Fibroblast of skin of scalp (primary cell): ENCODE data around the gene ZNF384. TPM values are rescaled to one million over a fixed set of nuclear protein-coding genes. Genes with fewer than 3 reads are reported as not detected.
A peak's percentile ranks its signal among the peaks of the same experiment; 100 is the strongest.
"Not testable (repeated sequence)": the region's sequence is repeated elsewhere in the genome, so short reads cannot be mapped to it uniquely, and the experiment has no call there.

Experiments
- DNase-seq: peaks from one replicate; pipeline ENCODE4 v3.0.0-alpha.2; 2013
- polyA plus RNA-seq, 2 experiments: library from polyadenylated mRNA; unstranded; fragments of 120-200 nt; gene quantifications; one replicate each; pipeline ENCODE4 v1.2.1, GENCODE V29; 2013; ENCODE audit not compliant: insufficient read length in 2 of 2

ZNF384 gene
- 39.0 TPM for polyA plus RNA-seq (2013, experiment 1 of 2; ENCODE audit: insufficient read length)
- 39.3 TPM for polyA plus RNA-seq (2013, experiment 2 of 2; ENCODE audit: insufficient read length)

DNA sequence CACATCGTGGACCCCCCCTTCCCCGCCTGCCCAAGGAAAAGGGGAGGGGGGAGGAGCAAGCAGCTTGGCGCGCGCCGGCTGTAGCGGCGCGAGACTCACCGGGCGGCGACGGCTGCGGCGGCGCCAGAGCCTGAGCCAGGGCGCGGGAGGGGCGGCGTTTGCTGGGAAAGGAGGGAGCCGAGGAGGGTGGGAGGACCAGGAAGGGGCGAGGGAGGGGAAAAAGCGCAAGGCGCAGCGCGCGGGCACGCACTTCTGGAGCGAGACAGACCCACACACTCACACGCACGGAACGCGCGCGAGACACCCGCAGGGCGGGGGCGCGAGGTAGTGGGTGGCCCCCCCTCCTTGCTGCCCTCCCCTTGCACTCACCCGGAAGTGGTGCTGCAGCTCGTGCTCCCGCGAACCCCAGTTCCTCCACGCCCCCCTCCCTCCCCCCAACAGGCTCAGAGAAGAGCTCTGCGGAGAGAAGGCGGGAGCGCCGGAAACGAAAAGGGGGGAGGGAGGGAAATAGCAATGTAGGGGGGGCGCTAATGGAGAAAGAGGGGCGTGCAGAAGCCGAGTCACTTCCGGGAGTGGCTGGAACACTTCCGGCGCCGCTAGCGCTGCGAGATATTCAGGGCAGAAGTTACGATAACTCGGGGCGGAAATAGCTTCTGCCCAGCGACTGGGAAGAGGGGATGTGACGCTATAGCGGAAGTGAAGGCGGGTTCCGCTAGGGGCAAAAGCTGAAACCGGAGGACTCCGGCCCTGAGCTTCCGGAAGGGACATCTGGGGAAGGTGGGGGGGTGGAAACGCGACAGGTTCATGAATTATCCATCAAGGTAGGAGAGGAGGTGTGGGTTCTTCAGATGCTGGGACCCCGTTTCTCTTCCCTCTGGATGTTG is at the start of gene ZNF384:
TSS of gene ZNF384 (minus strand) at position 377 of the 884 bp plus-strand sequence. CDS start 9,855 bp downstream, outside the sequence.
- DNase-seq = peak; percentile 100

DNA sequence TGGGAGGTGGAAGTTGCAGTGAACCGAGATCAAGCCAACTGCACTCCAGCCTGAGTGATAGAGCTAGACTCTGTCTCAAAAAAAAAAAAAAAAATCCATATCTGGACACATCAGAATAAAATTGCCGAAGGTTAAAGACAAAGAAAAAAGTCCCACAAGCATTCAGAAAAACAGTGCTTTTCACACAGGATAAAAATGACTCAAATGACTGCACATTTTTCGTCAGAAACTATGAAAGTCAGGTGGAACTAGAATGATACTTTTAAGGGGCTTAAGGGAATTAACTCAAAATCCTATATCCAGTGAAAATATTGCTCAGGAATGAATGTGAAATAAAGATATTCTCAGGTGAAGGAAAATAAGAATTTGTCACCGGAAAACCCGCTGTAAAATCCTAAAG is 47.6 kb upstream of the ZNF384 start:
- DNase-seq = no peak

DNA sequence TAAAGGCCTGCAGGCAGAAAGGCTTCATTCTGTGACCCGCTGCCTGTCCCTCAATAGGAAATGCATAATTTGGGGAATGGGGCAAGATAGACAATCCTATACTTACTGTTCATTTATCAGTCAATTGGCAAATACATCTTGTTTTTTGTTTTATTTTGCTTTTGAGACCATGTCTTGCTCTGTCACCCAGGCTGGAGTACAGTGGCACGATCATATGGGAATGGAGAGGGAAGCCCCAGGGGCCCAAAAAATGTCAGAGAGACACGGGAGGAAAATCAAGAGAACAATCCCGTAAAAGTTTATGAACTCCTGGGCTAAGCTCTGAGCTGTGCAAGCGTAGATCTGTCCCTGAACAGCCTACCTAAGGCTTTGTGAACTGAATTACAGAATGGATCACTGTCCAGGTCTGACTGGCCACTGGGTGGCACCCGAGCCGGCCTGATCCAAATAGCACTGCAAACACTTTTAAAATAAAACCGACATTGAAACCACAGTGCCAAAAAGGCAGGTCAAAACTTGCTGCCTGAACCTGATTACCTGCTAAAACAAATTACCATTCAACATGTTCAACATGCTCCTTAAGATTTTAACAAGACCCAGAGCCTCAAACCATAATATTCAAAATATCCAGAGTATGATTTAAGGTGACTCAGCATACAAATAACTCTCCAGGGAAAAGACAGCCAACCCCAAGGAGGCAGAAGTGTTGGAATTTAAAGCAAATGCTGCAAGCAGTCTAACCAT is 46.4 kb upstream of the ZNF384 start:
- DNase-seq = peak; percentile 81

DNA sequence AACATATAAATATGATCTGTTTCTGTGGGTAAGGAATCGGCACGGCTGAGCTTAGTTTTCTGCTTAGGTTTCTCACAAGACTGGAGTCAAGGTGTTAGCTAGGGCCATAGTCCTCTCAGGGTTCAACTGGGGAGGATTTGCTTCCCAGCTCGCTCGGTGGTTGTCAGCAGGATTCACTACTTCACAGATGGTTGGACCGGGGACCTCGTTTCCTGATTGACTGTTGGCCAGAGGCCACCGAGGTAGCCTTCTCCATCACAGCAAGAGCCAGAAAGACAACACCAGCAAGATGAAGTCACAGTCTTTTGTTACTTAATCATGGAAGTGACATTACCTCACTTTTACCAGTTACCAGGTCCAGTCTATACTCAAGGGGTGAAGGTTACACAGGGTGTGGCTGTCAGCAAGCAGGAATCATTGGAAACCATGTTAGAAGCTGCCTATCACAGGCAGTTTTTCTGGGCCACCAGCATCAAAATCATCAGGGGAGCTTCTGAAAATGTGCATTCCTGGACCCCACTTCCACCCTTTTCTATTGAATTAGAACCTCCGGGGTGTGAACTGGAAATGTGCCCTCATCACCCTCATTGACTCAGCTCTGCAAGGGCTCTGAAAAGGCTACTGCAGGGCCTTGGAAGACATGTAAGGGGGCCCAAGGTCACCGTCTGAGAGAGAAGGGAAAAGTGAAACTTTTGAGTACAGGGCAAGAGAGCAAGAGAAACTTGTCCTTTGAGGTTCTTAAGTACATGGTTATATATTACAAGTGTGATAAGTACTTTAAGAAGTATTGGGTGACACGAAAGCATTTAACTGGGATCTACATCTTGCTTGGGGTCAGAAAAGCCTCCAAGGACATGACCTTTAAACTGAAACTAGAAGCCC is 45.6 kb upstream of the ZNF384 start:
- DNase-seq = no peak

DNA sequence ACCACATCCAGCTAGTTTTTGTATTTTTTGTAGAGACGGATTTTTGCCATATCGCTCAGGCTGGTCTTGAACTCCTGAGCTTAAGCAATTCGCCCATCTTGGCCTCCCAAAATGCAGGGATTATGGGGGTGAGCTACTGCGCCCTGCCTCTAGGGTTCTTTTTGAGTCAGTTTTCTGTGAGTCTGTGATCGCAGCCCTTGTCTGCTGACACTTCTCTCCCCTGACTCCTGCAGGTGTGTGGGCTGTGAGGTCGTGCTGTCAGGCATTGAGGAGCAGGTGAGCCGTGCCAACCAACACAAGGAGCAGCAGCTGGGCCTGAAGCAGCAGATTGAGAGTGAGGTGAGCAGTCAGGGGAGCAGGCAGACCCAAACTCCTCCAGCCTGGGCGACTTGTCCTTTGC is 41.0 kb upstream of the ZNF384 start:
- no peak for DNase-seq

DNA sequence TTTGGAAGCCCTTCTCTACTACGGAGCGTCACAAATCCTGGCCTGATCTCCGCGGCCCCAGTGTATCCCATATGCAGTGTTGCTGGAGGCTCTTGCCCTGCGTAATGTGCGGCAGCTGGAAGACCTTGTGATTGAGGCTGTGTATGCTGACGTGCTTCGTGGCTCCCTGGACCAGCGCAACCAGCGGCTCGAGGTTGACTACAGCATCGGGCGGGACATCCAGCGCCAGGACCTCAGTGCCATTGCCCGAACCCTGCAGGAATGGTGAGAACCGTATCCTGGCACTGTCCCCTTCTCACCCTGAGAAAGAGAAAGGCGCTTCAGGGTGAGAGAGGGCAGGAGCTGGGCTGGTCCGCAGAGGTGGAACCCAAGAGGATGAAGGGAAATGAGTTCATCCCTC is 40.0 kb upstream of the ZNF384 start:
- DNase-seq = no peak

DNA sequence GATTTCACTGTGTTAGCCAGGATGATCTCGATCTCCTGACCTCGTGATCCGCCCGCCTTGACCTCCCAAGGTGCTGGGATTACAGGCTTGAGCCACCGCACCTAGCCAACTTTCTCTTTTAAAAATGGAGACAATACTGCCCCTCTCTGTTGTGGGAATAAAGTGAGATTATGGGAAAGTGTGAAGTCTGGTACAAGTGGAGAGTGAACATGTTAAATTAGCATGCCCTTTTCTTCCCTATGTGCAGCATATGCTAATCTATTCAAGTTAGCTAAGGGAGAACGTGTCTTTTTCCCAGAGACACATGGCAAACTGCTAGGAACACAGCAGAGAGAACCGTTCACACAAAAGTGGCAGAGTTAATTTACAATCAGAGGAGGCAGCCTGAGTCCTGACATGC is 36.2 kb upstream of the ZNF384 start:
- no peak for DNase-seq

DNA sequence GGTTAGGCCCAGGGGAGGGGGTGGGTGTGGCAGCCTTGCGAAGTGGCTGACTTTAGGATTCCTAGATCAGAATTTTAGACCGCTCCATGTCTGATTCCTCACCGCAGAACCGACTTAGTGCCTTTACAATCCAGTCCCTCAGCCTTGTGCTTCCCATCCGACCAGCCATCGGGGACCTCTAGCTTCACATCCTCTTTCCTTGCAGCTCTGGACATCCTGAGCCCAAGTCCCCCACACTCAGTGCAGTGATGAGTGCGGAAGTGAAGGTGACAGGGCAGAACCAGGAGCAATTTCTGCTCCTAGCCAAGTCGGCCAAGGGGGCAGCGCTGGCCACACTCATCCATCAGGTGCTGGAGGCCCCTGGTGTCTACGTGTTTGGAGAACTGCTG is 35.2 kb upstream of the ZNF384 start:
- peak; percentile 15 for DNase-seq

DNA sequence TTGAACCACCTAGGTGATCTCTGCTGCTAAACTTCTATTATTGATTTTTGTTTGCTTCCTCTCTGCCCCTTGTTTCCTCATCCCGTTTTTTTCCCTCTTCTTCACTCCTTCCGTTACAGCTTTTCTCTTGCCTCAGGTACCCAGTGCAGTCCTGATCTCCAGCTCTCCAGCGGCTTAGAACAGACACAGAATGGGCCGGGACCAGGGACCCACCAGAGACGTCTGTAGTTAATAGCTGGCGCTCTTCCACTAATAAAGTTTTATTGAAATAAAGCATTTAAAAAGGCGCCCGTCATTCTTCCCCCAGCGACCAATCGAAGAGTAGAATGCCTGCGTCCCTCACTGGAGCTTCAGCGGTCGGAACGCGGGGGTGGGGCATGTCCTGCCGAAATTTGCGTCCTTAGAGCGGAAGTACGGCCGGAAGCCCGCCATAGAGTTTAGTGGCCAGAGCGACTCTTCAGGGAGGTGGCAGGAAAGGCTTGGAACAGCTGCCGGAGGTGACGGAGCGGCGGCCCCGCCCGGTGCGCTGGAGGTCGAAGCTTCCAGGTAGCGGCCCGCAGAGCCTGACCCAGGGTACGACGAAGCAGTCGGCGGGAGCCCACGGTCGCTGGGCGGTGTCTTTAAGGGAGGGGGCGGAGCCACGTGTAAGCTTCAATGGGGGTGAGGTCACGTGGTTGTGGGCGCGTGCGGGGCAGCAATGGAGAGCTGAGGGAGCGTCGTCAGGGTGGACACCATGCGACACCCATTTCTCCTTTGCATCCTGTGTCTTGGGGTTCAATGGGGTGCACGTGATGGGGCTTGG is 34.6 kb upstream of the ZNF384 start, which contains the start of gene COPS7A:
TSS of gene COPS7A (plus strand) at position 440 of the 802 bp plus-strand sequence. CDS start 611 bp downstream, outside the sequence.
- DNase-seq = peak; percentile 99

DNA sequence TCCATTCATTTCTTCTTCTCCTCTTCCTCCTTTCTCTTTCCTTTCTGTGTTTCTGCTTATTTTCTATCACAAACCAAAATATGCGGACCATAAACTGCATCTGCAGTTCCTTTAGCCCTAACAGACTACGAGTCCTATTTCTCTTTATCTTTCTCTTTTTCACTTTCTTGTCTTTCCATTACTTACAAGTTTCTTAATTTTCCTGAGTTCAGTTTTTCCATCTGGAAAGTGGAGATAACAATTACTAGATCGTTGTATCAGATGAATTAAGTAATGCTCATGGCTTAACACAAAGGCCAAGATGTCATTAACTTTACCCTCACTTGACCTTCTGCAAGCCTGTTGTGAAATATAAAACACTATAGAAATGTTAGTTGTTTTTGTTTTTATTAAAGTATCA is 33.7 kb upstream of the ZNF384 start:
- no peak for DNase-seq

DNA sequence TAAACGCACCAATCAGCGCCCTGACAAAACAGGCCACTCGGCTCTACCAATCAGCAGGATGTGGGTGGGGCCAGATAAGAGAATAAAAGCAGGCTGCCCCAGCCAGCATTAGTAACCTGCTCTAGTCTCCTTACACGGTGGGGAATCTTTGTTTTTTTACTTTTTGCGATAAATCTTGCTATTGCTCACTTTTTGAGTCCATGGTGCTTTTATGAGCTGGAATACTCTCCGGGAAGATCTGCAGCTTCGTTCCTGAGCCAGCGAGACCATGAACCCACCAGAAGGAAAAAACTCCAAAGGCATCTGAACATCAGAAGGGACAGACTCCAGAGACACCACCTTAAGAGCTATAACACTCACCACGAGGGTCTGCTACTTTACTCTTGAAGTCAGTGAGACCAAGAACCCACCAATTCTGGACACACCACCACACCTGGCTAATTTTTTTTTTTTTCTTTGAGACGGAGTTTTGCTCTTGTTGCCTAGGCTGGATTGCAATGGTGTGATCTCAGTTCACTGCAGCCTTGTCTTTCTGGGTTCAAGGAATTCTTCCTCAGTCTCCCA is 27.8 kb upstream of the ZNF384 start:
- DNase-seq = no peak

DNA sequence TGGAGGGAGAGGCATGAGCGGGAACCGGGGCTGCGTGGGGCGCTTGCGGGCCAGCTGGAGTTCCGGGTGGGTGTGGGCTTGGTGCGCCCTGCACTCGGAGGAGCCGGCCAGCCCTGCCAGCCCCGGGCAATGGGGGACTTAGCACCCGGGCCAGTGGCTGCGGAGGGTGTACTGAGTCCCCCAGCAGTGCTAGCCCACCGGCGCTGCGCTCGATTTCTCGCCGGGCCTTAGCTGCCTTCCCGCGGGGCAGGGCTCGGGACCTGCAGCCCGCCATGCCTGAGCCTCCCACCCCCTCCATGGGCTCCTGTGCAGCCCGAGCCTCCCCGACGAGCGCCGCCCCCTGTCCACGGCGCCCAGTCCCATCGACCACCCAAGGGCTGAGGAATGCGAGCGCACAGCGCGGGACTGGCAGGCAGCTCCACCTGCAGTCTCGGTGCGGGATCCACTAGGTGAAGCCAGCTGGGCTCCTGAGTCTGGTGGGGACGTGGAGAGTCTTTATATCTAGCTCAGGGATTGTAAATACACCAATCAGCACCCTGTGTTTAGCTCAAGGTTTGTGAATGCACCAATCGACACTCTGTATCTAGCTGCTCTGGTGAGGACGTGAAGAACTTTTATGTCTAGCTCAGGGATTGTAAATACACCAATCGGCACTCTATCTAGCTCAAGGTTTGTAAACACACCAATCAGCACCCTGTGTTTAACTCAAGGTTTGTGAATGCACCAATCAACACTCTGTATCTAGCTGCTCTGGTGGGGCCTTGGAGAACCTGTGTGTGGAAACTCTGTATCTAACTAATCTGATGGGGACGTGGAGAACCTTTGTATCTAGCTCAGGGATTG is 27.1 kb upstream of the ZNF384 start:
- DNase-seq = not testable (repeated sequence)

DNA sequence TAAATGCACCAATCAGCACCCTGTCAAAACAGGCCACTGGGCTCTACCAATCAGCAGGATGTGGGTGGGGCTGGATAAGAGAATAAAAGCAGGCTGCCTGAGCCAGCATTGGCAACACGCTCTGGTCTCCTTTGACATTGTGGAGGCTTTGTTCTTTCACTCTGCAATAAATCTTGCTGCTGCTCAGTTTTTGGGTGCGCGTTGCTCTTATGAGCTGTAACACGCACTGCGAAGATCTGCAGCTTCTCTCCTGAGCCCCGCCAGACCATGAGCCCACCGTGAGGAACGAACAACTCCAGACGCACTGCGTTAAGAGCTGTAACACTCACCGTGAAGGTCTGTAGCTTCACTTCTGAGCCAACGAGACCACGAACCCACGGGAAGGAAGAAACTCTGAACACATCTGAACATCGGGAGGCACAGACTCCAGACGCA is 19.8 kb upstream of the ZNF384 start:
- DNase-seq = no peak

DNA sequence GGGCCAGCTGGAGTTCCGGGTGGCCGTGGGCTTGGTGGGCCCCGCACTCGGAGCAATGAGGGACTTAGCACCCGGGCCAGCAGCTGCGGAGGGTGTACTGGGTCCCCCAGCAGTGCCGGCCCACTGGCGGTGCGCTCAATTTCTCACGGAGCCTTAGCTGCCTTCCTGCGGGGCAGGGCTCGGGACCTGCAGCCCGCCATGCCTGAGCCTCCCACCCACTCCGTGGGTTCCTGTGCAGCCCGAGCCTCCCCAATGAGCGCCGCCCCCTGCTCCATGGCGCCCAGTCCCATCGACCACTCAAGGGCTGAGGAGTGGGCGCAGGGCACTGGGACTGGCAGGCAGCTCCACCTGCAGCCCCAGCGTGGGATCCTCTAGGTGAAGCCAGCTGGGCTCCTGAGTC is 19.2 kb upstream of the ZNF384 start:
- DNase-seq = not testable (repeated sequence)

DNA sequence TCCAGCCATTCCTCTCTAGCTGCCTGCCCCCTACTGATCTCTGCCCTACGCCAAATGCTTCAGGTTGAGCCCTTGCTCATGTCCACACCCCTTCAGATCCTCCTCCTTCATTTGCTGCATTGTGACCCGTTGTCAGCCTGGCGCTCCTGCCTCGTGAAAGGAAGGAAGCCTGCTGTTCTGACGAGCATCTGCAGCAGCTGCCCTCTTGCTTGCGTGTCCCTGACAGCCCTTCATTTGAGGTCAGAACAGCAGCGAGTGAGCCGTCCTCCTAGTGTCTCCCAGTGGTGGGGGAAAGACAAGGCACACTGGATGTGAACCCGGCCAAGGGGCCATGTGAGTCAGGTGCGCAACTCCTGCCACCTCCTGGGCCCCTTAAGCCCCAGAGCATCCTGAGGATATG is 14.5 kb upstream of the ZNF384 start:
- DNase-seq = no peak

DNA sequence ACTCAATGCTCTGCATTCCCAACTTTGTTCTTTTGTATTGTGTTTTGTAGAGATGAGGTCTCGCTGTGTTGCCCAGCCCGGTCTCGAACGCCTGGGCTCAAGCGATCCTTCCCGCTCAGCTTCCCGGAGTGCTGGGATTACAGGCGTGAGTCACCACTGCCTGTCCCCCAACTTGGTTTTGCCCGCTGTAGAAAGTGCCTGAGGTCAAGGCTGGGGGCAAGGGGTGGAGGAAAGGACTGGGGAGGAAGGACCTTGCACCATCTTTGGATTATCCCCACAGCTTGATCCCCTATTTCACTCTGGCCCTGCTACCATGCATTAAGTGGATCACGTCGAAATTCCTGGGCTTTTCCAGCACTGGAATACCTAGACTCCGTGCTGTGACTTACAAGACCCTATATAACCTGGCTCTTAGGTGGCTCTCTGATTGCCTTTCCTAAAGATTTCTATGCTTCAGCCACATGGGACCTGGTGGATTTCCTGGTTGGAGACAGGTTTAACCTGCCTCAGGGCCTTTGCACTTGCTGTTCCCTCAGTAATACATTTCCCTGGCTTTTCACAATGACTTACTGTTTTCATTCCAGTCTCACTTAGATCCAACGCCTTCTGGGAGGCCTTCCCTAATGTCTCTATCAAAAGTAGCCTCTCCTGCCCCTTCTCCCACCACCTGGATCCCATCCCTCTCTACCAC is 12.0 kb upstream of the ZNF384 start:
- peak; percentile 21 for DNase-seq

DNA sequence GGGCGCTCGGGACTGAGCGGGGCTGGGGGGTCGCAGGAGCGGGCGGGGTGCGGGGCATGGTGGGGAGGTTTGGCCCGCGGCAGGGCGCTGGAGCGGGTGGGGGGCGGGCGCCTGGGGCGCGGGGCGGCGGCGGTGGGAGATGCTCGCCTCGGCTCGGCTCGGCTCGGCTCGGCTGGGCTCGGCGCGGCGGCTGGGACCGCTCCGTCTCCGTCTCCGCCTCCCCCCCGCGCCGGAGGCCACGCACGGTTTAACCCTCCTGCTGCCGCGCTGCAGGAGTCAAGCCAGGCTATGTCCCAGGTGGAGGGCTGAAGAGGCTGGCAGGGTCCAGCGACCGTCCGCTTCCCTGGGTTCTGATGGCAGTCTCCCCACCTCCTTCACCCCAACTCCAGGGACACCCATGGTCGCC is 11.5 kb upstream of the ZNF384 start, which contains the start of gene PIANP:
TSS of gene PIANP (minus strand) at position 170 of the 406 bp plus-strand sequence. CDS start 2,754 bp downstream, outside the sequence.
- DNase-seq = peak; percentile 31

DNA sequence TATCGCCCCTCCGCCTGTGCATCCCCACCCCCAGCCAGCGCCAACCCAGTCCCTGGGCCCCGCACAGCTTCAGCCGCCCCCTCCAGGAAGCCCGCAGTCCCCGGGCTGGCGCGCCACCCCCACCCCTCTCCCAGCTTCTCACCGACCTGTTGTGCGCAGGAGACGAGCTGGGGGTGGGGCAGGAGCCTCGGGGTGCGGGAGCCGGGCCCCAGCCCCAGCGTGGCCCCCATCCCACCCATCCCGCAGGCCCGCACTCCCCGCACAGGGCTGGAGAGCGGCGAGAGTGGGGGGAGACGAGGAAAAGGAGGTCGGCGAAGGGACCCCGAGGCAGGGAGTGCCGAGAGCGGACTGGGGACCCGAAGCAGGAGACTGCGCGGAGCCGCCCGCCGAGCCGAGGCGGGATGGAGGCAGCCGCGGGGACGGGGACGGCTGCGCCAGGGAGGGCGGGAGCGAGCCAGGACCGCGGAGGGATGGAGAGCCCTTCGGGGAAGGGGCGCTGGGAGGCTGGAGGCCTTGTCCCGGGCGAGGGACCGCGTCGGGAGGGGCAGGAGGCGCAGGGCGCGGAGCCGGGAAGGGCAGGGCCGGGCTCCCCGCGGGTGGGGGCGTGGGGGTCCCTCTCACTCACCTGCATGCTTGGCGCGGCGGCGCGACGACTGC is 10.9 kb upstream of the ZNF384 start:
- no peak for DNase-seq
